Stimulated activated CD8-positive, alpha-beta memory T cell treated with anti-CD3 and anti-CD28 coated beads, Interleukin-4, amount 100 ng/mL, for 24 hours (primary cell): ENCODE measurements around the gene FGF4.

Experiments used
- DNase-seq: peaks from one replicate; pipeline ENCODE4 v3.0.0-alpha.2; 2020; ENCODE audit warnings: low read depth

Gene FGF4

DNA sequence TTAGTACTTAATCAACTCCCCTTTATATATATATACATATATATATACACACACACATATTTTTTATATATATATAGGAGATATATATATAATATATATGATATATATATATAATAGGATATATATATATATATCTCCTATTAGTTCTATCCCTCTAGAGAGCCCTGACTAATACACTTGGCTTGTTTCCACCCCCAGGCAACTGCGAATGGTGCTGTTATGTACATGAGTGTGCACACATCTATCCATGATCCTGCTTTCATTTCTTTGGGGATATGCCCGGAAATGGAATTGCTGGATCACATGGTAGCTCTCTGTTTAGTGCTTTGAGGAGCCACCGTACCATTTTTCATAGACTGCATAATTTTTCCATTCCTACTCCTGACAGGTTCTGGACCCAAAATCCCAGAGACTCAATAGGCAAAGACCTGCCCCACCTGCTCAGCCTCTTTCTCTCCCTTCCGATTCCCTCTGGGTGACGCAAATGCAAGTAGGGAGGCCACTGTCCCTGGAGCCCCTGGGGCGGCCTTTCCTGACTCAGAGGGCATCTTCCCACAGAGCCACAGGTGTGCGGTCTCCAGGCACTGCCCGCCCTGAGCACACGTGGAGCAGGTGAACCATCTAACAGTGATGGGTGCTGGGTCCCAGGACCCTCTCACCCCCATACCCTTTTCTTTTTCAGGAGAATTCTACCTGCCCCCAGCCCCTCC is 32.1 kb upstream of the FGF4 start:
- DNase-seq = no peak

- DNase-seq = no peak
Measured at GRCh38 chr11:69804769-69805508, 29.8 kb upstream of the FGF4 start.

DNA sequence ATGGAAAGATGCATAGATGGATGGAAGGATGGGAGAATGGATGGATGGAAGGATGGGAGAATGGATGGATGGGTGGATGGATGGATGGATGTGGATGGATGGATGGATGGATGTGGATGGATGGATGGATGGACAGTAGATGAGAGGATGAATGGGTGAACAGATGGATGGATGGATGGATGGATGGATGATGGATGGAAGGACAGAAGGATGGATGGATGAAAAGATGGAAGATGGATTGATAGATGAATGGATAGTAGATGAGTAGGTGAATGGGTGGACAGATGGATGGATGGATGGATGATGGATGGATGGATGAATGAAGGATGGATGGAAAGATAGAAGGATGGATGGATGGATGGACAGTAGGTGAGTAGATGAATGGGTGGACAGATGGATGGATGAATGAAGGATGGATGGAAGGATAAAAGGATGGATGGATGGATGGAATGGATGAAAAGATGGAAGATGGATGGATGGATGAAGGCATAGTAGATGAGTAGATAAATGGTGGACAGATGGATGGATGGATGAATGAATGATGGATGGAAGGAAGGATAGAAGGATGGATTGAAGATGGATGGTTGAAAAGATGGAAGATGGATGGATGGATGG is 28.6 kb upstream of the FGF4 start:
- no peak for DNase-seq

GRCh38 chr11:69803022-69803421 is 27.9 kb upstream of the FGF4 start:
- DNase-seq = no peak

DNA sequence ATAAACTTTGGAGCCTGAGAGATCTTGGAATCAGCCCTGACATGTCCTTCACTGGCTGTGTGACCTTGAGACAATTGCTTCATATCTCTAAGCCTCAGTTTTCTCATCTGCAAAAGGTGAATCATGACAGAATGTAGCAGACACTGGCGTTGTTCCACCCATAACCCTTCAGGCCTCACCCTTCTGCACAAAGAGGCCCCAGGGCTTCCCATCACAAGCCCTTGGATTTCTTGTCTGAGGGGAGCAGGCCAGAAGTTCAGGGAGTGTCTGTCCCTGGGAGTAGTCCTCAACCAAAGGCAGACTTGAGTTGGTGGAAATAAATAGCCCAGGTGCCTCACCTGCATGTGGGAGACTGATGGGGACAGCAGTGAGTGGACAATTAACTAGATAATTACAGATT is 27.4 kb upstream of the FGF4 start:
- DNase-seq = no peak

DNA sequence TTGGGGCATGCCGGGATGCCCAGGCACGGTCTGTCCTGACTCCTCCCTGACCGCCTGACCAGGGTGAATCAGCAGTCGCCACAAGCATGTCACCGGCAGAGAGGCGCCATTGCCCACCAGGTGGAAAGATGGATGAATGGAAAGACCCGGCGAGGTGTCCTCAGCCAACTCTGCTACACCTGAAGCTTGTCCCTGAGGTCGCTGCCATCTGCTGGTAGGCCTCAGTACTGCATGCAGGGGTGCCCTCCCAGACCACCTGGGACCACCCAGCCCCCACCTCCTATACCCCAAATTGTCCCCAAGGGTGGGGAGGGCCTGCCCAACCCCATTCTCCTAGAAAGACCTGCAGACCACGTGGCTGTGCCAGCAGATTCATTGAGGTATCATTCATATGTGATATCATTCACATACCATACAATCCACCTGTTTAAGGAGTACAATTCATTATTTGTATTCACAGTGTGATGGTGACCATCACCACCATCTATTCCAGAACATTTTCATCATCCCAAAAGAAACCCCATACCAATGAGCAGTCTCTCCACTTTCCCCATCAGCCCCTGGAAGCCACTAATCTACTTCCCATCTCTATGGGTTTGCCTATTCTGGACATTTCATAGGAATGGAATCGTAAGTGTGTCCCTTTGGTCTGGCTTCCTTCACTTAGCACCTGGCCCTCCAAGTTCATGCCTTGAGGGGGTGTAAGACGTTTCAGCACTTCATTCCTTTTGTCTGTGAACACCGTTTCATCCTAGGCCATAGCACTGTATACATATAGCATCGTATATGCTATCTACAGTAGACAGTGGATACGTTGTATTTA is 26.6 kb upstream of the FGF4 start:
- peak; percentile 19 for DNase-seq

- DNase-seq = no peak
Measured at GRCh38 chr11:69800278-69800677, 25.1 kb upstream of the FGF4 start.

GRCh38 chr11:69799582-69799981 is 24.4 kb upstream of the FGF4 start:
- DNase-seq = no peak

- DNase-seq = no peak
Measured at GRCh38 chr11:69799097-69799496, 24.0 kb upstream of the FGF4 start.

GRCh38 chr11:69797737-69798528 is 22.8 kb upstream of the FGF4 start:
- no peak for DNase-seq

DNA sequence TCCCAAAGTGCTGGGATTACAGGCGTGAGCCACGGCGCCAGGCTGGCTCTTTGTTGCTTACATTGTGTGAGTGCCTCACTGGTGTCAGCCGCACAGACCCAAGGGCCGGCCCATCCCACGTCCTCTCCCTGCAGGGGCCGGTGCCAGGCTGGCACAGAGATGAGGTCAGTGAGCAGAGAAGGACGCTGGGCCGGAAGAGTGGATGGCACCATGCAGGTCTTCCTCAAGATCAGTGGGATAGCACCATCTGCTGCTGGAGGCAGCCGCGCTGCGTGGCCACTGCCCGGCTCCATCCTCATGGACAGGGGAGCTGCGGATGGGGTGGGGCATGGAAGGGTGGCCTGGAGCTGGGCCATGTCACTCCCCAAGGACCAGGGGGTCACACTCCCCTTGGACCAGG is 22.0 kb upstream of the FGF4 start:
- DNase-seq = no peak

DNA sequence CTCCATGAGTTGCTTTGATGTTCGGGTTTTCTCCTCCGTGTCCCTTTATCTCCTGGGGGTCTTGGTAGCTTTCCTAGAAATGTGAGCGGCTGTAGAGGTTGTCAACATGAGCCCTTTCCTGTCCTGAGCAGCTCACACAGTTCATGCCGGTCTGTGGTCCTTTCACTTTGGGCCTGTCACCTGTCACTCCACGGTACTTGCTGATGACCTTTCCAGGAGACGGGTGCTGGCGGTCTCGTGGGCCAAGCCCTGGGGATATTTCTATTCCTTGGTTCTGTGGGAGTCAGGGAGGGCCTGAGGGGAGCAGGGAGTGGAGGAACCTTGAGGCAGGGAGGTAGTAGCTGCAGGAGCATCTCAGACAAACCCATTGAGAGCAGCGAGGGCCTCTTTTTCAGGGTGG is 20.9 kb upstream of the FGF4 start:
- no peak for DNase-seq

DNA sequence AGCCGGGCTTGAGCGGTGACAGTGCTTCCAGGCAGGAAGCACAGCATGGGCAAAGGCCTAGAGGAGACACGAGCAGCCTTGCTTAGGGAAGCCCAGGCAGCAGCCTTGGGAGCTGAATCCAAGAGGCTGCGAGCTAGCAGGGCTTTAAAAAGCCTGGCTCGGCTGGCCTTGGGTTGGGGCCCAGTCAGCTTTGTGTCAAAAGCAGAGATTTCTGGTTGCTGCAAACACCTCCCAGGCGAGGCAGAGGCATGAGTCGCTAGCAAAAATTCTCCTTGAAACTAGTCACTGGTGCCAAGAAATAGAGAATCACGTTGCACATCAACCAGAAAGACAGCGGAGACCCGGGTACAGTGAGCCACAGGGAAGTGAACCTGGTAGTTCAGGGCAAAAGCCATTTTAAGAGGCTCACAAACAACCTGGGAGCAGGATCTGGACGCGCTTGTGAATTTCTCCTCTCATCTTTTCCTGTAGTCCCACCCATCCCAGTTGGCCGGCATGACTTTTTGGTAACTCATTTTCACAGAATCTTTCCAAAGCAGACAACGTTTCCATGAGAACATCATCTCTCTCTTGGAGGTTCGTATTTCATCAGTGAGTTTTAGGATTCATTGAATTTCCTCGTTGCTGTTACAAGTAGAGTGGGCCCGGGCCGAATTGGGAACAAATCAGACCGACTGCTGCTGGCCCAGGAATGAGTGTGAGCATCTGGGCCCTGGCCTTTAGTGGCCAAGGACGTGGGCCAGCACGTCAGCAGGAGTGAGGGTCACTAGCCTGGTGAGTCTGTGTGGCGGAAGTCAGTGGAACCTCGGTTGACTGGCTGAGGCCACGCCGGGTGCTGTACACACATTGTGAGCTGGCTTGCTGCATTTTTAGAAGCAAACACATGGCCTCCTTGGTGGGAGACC is 16.4 kb upstream of the FGF4 start:
- no peak for DNase-seq

- DNase-seq = no peak
Measured at GRCh38 chr11:69788956-69789355, 13.8 kb upstream of the FGF4 start.

DNA sequence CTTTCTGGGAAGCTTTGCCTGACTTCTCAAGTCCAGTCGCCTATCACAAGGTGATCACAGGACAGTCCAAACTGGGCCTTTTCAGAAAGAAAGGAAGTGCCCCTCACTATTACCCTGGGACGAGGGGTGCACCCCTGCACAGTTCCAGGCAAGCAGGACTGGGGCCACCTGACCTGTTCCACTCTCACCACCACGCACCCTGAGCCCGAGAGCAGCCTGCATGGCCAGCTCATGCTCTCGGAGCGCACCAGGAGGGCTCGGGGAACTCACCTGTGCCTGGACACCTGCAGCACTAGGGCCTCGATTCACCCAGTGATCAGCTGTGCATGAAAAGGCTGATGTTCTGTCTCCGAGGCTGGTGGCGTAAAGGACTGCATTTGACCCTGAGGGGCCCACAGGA is 12.8 kb upstream of the FGF4 start:
- no peak for DNase-seq

GRCh38 chr11:69787457-69787856 is 12.3 kb upstream of the FGF4 start:
- DNase-seq = no peak

GRCh38 chr11:69781241-69781640 is 6.1 kb upstream of the FGF4 start:
- DNase-seq = no peak

- no peak for DNase-seq
Measured at GRCh38 chr11:69778373-69778772, 3.2 kb upstream of the FGF4 start.

- no peak for DNase-seq
Measured at GRCh38 chr11:69774354-69775162, 583 bp downstream of the FGF4 start.
